IPS-20b (cell line): ENCODE measurements around the gene IL7R.

Source experiments
- H3K27ac ChIP-seq: one replicate; pipeline ENCODE4 v1.5.1; 2013; ENCODE audit warnings: low read length
- H3K27me3 ChIP-seq: 2 replicates; pipeline ENCODE4 v1.6.1; 2013; ENCODE audit warnings: mild to moderate bottlenecking, low read length, inconsistent platforms; ENCODE audit not compliant: insufficient read depth
- H3K36me3 ChIP-seq: 2 replicates; pipeline ENCODE4 v1.6.1; 2013; ENCODE audit warnings: low read depth, mild to moderate bottlenecking, inconsistent platforms, low read length, moderate library complexity; ENCODE audit not compliant: insufficient read depth
- H3K4me1 ChIP-seq: 2 replicates; pipeline ENCODE4 v1.6.1; 2013; ENCODE audit warnings: mild to moderate bottlenecking, control low read depth, inconsistent platforms, low read length, moderate library complexity; ENCODE audit not compliant: insufficient read depth
- H3K4me3 ChIP-seq: 2 replicates; pipeline ENCODE4 v1.5.1; 2013; ENCODE audit warnings: mild to moderate bottlenecking, low read length, inconsistent platforms
- H3K9ac ChIP-seq: 2 replicates; pipeline ENCODE4 v1.6.1; 2013; ENCODE audit warnings: low read depth, mild to moderate bottlenecking, inconsistent platforms, low read length, moderate library complexity
- H3K9me3 ChIP-seq: 2 replicates; pipeline ENCODE4 v1.6.1; 2013; ENCODE audit warnings: mild to moderate bottlenecking, low read depth, low read length, inconsistent platforms; ENCODE audit not compliant: insufficient read depth

The IL7R gene

DNA sequence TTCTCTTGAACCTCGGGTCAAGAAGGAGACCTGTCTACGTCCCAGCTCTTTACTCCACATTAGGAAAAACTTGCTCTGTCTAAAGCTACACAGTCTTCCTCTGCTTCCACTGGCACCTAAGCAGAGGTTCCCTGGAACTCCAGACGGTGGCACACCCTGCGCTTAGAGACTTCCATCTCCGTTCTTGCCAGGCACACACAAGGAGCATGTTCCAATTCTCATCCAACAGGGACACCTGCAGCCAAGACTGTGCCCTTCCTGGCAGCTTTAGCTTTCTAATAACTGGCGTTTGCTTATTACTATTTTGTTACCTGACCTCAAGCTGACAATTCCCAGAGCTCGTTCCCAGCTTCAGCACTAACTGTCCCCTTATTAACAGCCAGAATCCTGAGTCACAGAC, 65.8 kb downstream of the IL7R start:
- no peaks in the 10 kb centered on the region for H3K36me3 ChIP-seq
- H3K27ac ChIP-seq, result no peak overlapping the region
- H3K9me3 ChIP-seq, result no peaks in the 10 kb centered on the region
- H3K4me3 ChIP-seq, result no peak overlapping the region
- peaks cover 55% of the 10 kb centered on the region for H3K27me3 ChIP-seq
- no peaks in the 10 kb centered on the region for H3K4me1 ChIP-seq
- no peak overlapping the region for H3K9ac ChIP-seq

DNA sequence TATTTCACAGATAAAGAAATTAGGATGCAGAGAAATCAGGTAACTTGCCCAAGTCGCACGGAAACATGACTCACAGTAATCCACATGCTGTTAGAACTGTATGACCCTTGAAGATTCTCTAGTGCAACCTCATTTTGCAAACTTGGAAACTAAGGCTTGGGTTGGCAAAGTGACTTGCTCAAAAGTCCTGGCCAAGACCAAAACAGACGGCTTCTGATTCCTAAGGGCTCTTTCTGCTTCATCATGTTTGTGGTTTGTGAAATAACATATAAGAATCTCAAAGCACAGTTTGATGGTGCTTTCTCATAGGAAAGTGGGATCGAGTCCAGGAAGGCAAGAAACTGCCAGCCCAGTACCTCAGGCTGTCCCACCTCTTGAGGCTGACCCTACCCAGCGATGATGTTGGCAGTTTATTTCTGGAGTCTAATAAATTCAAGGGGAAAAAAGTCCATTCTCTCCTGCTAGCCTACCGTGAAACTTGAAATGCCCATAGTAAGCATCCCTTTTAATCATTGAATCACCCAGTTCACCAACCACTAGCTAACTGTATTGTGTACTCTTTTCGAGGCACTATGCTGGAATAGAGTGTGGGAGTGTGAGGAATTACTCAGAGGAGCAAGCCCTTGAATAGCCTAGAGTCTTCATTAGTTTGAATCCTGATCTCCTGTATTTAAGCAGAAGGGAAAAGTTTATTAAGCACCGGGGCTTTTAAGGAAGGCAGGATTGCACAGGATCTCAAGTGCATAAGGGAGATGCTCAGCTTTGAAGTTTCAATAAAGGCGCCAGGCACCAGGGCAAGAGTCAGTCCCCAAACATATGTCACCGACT, 67.6 kb downstream of the IL7R start:
- no peaks in the 10 kb centered on the region for H3K9me3 ChIP-seq
- H3K4me1 ChIP-seq, result no peaks in the 10 kb centered on the region
- no peaks in the 10 kb centered on the region for H3K36me3 ChIP-seq
- H3K4me3 ChIP-seq, result no peak overlapping the region
- peaks cover 64% of the 10 kb centered on the region for H3K27me3 ChIP-seq
- no peak overlapping the region for H3K27ac ChIP-seq
- no peak overlapping the region for H3K9ac ChIP-seq

DNA sequence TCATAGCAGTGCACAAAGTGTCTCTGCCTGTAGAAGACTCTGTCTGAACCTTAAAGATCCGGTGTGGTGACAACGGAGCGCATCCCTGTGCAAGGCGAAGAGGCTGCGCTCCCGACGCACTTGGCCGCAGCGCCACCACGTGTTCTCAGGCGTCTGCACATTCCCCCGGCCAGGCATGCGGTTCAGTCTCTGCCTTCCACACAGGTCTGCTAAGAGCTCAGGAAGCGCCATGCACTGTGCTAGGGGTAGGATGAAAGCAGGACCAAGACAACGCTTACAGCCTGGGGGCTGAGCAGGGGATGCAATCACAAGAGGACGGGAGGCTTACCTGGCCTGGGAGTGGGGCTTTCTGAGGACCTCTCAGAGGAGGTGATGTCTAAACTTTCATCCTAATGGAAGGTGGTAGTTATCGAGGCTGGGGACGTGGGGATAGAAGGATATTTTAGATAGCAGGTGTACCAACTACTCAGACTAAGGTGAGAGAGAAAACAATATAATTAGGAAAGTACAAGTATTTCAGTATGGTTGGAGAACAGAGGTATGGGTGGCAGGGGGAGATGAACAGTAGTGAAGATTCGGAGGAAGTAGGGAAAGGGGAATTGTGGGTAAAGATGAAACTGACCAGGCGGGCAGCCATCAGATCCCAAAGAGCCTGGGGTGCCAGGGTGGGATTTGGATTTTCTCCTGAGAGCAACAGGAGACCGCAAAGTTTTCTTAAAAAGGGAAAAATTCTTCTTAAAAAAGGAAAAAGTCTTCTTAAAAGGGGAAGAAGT, 68.4 kb downstream of the IL7R start:
- Histone ChIP-seq H3K36me3 (no peaks in the 10 kb centered on the region), H3K27me3 (peaks cover 64% of the 10 kb centered on the region), H3K9ac (no peak overlapping the region), H3K4me1 (no peaks in the 10 kb centered on the region), H3K27ac (no peak overlapping the region), H3K4me3 (no peak overlapping the region), H3K9me3 (no peaks in the 10 kb centered on the region)

DNA sequence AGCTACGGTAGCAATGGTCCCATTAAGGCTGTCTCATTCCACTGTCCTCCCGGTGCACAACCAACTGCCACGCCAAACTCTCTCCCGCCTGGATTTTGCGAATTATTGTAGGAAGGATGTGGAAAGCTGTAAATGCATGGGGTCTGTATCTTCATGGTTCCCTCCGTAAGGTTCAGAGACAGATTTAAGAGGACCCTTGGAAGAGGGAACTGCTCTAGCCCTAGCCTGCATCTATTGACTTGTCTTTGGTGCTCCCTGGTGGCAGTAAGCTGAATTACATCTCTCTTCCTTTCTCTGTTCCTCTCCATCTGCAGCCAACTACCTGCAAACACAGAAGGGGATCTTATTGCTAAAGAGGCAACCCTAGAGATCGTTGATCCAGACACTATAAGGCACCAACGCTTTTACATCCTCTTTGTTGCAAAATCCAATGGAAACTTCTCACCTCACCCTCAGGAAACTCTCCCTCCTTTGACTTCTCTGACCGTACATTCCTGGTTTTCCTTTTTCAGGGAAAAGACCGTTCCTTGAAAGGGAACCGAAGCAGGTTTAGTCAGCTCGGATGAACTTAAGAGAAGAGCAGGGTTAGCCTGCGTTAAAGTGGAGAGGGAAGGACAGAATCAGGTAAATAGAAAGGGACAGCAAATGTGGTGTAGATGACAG, 69.8 kb downstream of the IL7R start:
- Histone ChIP-seq H3K9me3 (no peaks in the 10 kb centered on the region), H3K27me3 (peaks cover 64% of the 10 kb centered on the region), H3K4me1 (no peaks in the 10 kb centered on the region), H3K36me3 (no peaks in the 10 kb centered on the region), H3K4me3 (no peak overlapping the region), H3K27ac (no peak overlapping the region), H3K9ac (no peak overlapping the region)
